Endothelial cell (in vitro differentiated cells): ENCODE data around the gene AIFM3. TPM values are rescaled to one million over a fixed set of nuclear protein-coding genes. Genes with fewer than 3 reads are reported as not detected.

Source experiments
- DNase-seq: peaks from one replicate; pipeline ENCODE4 v3.0.0; 2021; ENCODE audit warnings: low spot score
- H3K27ac Mint-ChIP-seq: one replicate; pipeline ENCODE4 v1.8.0; 2021; ENCODE audit warnings: mixed read lengths, inconsistent platforms; ENCODE audit not compliant: unreplicated experiment
- H3K27me3 Mint-ChIP-seq: one replicate; pipeline ENCODE4 v1.8.0; 2021; ENCODE audit warnings: mild to moderate bottlenecking, moderate library complexity, mixed read lengths, inconsistent platforms; ENCODE audit not compliant: unreplicated experiment
- H3K36me3 Mint-ChIP-seq: one replicate; pipeline ENCODE4 v1.8.0; 2021; ENCODE audit warnings: mild to moderate bottlenecking, low read depth, mixed read lengths, inconsistent platforms; ENCODE audit not compliant: unreplicated experiment
- H3K4me1 Mint-ChIP-seq: one replicate; pipeline ENCODE4 v1.8.0; 2021; ENCODE audit warnings: mild to moderate bottlenecking, mixed read lengths, inconsistent platforms; ENCODE audit not compliant: unreplicated experiment
- H3K4me3 Mint-ChIP-seq: one replicate; pipeline ENCODE4 v1.8.0; 2021; ENCODE audit warnings: mild to moderate bottlenecking, mixed read lengths, inconsistent platforms; ENCODE audit not compliant: unreplicated experiment
- H3K9me3 Mint-ChIP-seq: one replicate; pipeline ENCODE4 v1.8.0; 2021; ENCODE audit warnings: mixed read lengths, inconsistent platforms; ENCODE audit not compliant: unreplicated experiment
- total RNA-seq: library from RNA; stranded (reverse); fragmentation: NEBNext Ultra II Directional; extraction: Animal tissue kit (Norgen Biotek cat#: 25700); gene quantifications from one replicate; pipeline ENCODE4 v1.2.1, GENCODE V29; 2021; ENCODE audit not compliant: unreplicated experiment
- TF ChIP-seq, protein P1 (sequence below): fragments of 200-600 bp; sonication (generic); IDR thresholded peaks from one replicate; pipeline ENCODE4 v1.5.0; 2021; ENCODE audit warnings: antibody characterized with exemption; ENCODE audit not compliant: unreplicated experiment

The AIFM3 gene
- total RNA-seq, 1 donor from 2014 or later = 0.15 TPM

DNA sequence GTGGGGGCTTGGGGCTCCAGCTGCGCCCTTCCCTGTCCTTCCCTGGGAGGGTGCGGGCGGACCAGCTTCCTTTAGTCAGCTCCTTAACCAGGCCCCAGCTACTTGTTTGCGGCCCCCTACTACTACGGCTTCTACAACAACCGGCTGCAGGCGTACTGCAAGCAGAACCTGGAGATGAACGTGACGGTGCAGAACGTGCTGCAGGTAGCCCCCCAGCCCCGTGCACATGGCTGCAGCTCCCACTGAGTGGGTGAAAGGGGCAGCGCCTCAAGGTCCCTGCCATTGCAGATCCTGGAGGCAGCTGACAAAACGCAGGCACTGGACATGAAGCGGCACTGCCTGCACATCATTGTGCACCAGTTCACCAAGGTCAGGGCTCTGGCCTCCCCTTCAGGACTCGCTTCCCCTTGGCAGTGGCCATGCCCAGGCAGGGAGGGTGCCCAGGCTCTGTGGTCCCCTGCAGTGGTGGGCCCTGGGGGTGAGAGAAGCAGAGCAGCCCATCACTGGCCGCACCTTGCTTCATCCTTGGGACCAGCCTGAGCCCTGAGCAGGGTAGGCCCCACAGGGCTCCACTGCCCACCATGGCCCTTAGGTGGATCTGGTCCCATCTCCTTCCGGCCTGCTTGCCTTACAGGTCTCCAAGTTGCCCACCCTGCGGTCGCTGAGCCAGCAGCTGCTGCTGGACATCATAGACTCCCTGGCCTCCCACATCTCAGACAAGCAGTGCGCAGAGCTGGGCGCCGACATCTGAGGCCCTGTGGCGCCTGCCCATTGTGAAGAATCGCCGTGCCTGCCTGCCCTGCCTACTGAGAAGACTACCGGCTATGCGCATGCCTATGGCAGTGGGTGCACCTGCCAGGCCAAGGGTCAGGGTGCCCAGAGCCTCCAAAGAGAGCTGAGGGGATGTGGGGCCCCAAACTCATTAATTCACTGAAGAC is 29.8 kb downstream of the AIFM3 start:
- TF ChIP-seq, protein P1, sequence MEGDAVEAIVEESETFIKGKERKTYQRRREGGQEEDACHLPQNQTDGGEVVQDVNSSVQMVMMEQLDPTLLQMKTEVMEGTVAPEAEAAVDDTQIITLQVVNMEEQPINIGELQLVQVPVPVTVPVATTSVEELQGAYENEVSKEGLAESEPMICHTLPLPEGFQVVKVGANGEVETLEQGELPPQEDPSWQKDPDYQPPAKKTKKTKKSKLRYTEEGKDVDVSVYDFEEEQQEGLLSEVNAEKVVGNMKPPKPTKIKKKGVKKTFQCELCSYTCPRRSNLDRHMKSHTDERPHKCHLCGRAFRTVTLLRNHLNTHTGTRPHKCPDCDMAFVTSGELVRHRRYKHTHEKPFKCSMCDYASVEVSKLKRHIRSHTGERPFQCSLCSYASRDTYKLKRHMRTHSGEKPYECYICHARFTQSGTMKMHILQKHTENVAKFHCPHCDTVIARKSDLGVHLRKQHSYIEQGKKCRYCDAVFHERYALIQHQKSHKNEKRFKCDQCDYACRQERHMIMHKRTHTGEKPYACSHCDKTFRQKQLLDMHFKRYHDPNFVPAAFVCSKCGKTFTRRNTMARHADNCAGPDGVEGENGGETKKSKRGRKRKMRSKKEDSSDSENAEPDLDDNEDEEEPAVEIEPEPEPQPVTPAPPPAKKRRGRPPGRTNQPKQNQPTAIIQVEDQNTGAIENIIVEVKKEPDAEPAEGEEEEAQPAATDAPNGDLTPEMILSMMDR = no peak
- H3K4me3 Mint-ChIP-seq = no peak overlapping the region
- peaks cover 8% of the 10 kb centered on the region for H3K36me3 Mint-ChIP-seq

DNA sequence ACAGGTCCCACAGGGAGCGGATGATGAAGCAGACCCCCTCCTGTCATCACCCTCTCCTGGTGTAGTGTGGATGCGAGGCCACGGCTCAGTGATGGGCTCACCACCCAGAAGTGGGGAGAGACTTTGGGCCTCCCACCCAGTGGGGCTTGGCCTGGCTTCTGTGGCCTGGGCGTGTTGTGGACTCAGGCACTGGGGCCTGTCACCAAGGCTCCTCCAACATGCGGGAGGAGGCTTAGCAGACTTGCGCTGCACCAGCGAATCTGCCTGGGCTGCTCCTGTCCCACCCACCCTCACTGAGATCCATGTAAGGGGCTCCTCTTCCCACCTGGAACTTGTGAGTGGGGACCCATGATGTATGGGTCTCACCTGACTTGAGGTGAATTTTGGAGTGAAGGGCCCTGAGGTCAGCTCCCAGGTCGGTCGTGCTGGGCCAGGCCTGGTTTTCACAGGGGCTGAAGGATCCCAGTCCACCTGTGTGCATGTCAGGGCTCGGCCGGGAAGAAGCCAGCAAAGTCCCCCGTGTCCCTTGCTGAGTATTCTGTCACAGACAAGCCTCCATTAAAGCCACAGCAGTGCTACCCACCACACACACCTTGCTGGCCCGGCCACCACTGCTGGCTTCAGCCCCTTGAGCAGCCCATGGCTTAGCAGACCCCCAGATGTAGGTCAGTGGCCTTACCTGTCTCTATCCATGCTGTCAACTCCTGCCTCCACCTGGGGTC is 30.6 kb downstream of the AIFM3 start:
- H3K27me3 Mint-ChIP-seq = peaks cover 8% of the 10 kb centered on the region
- peaks cover 4% of the 10 kb centered on the region for H3K4me1 Mint-ChIP-seq
- peaks cover 8% of the 10 kb centered on the region for H3K36me3 Mint-ChIP-seq
- TF ChIP-seq, protein P1 = no peak
- no peak for DNase-seq
- no peaks in the 10 kb centered on the region for H3K9me3 Mint-ChIP-seq
- no peak overlapping the region for H3K27ac Mint-ChIP-seq
- H3K4me3 Mint-ChIP-seq = no peak overlapping the region

More for the DNA sequence above, 29.8 kb downstream of the AIFM3 start:
- H3K27ac Mint-ChIP-seq = no peak overlapping the region
- peaks cover 4% of the 10 kb centered on the region for H3K4me1 Mint-ChIP-seq
- peaks cover 7% of the 10 kb centered on the region for H3K27me3 Mint-ChIP-seq
- DNase-seq = no peak
- no peaks in the 10 kb centered on the region for H3K9me3 Mint-ChIP-seq

DNA sequence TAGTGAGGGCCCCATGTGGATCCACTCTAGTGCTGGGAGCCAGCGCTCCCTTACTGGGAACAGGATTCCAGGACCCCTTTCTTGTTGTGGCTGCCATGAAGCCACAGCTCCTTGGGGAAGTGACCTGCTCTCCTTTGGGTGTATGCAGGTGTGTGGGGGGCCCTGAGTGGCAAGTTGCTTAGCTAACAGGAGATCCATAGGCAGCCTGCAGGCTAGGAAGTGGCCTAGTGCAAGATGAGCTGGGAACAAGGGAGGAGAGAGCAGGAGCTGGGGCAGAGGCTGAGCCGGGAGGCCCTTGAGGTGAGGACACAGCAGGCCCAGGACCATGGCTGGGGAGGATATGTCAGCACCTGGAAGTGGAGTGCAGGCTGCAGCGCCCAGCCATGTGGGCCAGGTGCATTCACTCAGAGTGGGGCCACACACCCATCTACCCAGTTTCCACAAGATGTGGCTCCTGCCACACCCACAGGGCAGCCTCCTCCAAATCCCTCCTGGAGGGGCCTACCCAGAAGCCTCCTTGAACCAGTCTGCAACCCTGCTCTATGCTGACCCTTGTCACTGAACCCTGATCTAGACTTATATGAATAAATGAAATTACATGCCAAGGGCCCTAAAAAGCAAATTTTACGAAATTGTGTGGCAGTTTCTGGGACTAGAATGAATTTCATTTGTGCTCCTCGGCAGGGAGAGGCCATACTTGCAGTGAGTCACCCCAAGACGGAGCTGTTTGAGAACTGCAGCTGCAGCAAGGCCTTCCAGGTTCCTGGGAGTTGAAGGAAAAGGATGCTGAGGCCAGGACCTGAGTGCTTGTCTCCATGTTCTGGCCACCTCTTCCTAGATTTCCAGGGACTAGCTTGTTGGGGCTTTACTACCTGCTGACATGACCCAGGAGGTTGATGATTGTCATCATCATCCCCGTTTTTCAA is 31.6 kb downstream of the AIFM3 start:
- Mint-ChIP-seq H3K27me3 (peaks cover 13% of the 10 kb centered on the region), H3K36me3 (peaks cover 8% of the 10 kb centered on the region), H3K9me3 (no peaks in the 10 kb centered on the region), H3K4me1 (peaks cover 10% of the 10 kb centered on the region), H3K4me3 (no peak overlapping the region), H3K27ac (peak overlapping the region; percentile 24)
- DNase-seq = no peak
- TF ChIP-seq, protein P1 = no peak

DNA sequence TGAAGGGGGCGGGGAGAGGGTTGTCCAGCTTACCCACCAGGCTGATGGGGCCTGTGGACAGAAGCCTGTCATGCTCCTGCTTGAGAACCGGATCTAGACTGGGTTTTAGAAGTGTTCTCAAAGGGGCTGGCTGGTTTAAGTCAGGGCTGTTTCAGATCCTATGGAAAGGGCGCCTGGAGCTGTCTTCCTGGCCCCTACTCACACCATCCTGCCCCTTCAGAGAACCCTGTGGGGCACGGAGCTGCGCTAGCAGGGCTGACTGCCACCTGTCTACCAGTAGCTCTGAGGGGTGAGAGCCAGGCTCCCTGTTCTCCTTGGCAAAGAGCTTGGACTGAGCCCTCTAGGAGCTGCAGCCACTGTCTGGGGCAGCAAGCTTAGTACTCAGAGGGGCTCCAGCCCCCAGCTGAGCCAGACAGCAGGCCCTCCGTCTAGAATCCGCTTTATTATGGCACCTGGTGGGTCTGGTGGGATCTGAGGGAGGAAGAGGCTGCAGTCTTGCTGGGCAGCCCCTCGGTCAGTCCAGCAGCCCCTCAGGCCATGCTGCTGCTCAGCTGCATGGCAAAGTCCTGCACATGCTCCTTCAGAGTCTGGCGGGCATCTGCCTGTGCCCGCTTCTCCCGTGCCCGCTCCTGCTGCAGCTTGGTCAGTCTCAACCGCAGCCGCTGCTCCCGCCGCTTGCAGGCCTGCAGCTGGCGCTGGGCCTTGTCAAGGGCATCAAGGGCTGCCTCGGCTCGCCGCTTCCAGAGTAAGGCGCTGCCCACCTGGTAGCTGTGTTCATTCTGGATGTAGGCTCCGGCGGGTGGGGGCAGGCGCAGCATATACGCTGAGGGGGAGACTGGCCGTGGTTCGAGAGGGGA is 32.5 kb downstream of the AIFM3 start:
- H3K4me1 Mint-ChIP-seq = peaks cover 10% of the 10 kb centered on the region
- H3K27ac Mint-ChIP-seq = no peak overlapping the region
- peaks cover 8% of the 10 kb centered on the region for H3K36me3 Mint-ChIP-seq
- no peaks in the 10 kb centered on the region for H3K9me3 Mint-ChIP-seq
- peaks cover 13% of the 10 kb centered on the region for H3K27me3 Mint-ChIP-seq
- TF ChIP-seq, protein P1 = no peak
- no peak for DNase-seq
- H3K4me3 Mint-ChIP-seq = no peak overlapping the region
